C4-2B (cell line): Measurements from ENCODE around the gene KRT4.
"Not testable (repeated sequence)": the region's sequence is repeated elsewhere in the genome, so short reads cannot be mapped to it uniquely, and the experiment has no call there.

Source experiments
- H3K27ac ChIP-seq: fragments of 450-650 bp; 2 replicates; pipeline ENCODE4 v1.5.1; 2017
- ZFX ChIP-seq: fragments of 450-650 bp; IDR thresholded peaks from 2 replicates; pipeline ENCODE4 v1.6.1; 2017
- TF ChIP-seq, protein P1 (sequence below): fragments of 450-650 bp; conservative IDR thresholded peaks from 2 replicates; pipeline ENCODE4 v1.5.1; 2017; ENCODE audit warnings: mild to moderate bottlenecking

Gene KRT4

DNA sequence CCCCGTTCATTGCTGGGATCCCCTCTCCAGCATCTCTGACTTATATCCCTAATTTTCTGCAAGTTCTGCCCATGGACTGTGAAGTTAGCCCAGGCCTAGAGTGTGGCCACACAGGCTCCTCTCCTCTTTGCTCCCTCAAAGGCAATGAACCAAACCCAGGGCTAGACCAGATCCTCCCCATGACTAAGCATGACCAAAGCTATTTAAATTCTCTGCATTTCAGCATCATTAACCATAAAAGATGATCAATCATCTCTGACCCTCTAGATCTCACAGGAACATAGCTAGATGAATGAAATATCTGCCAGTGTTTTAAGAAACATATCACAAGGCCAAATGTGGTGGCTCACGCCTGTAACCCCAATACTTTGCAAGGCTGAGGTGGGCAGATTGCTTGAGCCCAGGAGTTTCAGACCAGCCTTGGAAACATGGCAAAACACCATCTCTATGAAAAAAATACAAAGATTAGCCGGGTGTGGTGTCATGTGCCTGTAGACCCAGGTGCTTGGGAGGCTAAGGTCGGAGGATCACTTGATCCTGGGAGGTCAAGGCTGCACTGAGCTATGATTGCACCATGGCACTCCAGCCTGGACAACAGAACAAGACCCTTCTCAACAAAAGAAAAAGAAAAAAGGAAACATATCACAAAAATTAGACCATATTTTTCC lies 15.8 kb downstream of the KRT4 start:
- no peak overlapping the region for H3K27ac ChIP-seq
- TF ChIP-seq ZFX = no peak

DNA sequence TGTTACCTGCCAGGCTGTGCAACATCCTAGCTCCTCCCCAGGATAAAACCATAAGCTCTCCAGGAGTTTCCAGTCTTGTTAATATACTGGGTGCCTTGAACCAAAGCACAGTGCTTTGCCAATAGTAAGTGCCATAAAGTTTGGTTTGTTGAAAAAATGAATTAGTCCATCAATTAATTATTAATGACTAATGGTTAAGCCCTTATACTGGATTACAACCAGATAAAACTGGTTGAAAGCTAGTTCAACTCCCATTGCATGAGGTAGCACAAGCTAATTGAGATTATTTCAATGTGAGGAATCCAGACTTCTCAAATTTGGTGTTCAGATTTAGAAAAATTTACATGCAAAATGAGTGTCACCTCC lies 16.4 kb downstream of the KRT4 start:
- TF ChIP-seq, protein P1, sequence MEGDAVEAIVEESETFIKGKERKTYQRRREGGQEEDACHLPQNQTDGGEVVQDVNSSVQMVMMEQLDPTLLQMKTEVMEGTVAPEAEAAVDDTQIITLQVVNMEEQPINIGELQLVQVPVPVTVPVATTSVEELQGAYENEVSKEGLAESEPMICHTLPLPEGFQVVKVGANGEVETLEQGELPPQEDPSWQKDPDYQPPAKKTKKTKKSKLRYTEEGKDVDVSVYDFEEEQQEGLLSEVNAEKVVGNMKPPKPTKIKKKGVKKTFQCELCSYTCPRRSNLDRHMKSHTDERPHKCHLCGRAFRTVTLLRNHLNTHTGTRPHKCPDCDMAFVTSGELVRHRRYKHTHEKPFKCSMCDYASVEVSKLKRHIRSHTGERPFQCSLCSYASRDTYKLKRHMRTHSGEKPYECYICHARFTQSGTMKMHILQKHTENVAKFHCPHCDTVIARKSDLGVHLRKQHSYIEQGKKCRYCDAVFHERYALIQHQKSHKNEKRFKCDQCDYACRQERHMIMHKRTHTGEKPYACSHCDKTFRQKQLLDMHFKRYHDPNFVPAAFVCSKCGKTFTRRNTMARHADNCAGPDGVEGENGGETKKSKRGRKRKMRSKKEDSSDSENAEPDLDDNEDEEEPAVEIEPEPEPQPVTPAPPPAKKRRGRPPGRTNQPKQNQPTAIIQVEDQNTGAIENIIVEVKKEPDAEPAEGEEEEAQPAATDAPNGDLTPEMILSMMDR = no peak
- TF ChIP-seq ZFX = no peak
- H3K27ac ChIP-seq = no peak overlapping the region

DNA sequence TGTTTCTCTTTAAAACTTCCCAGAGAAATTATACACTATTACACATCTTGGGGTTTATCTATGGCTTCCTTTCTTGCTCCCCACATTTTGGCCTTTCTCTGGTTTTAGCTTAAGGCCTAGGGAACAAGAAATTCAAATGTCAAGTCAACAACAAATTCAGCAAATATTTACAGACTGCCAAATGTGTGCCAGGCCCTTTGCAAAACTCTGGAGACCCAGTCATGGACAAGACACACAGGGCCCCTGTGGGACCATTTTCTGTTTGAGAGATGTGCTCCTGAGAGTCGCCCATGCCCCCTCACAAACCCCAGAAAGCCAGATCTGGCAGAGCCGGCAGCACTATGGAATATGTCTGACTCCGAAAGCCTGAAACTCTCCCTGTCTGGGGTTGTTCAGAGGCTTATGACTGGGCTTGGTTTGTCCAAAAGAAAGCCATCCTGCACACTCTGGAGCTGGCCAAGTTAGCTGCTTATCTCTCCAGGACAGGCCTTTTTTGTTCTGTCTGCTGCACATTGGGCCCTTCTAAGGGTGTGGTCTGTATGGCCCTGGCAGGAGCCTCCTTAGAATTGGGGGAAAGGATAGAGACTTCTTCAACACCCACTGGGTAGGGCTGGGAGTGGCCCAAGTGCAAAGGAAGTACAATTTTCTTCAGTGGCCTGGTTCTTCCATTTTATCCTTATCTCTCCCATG lies 16.9 kb downstream of the KRT4 start:
- H3K27ac ChIP-seq = no peak overlapping the region
- TF ChIP-seq, protein P1 = no peak
- TF ChIP-seq ZFX = no peak

DNA sequence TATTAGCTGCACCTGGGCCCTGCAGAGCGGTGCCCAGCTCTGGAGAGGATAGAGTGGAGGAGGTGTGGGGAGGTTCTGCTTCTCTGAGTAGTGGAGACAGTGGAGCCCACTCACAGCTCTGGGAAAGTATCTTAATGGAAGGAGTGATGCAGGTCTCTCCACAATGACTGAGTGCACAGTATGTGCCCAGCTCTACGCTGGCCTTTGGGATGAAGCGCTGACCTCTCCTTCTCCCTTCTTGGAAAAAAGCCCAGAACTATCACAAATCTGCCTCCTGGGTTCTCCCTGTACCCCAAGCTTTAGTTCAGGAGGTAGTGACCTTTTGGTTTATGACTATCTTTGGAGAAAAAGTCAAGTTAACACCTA lies 17.5 kb downstream of the KRT4 start:
- no peak overlapping the region for H3K27ac ChIP-seq
- TF ChIP-seq, protein P1 = no peak
- TF ChIP-seq ZFX = no peak

DNA sequence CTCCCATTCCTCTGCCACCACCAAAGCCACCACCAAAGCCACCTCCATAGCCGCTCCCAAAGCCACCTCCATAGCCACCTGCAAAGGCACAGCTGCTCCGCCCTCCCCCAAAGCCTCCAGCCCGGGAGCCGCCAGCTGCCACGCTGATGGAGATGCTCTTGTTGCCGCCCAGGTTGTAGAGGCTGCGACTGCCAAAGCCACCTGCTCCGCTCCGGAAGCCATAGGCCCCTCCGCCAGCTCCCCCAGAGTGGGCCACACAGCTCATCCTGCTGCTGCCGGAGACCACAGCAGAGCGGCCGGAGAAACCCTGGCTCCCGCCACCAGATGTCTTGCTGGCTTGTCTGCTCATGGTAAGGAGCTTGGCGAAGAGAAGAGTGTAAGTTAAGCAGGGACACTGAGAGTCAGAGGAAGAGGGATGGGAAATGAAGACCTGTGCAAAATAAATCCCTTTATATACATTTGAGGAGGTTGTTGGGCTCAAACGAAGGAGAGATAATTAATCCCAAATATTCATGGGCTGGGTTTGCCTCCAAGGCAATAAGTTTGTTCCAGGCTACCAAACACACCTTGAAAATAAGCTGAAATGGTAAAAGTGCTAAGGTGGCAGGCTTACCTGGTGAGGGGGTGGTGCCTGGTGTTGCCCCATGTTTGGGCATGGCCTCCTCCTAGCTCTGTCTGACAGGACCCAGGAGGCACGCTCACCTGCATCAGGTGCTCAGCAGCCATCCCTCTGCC lies 18.1 kb downstream of the KRT4 start, which contains the start of gene KRT3:
Gene KRT3 (minus strand): TSS at position 424 of the 735 bp plus-strand sequence. CDS start 75 bp downstream, at position 349.
- TF ChIP-seq, protein P1 = no peak
- no peak for TF ChIP-seq ZFX
- no peak within 1 kb of the TSS for H3K27ac ChIP-seq

DNA sequence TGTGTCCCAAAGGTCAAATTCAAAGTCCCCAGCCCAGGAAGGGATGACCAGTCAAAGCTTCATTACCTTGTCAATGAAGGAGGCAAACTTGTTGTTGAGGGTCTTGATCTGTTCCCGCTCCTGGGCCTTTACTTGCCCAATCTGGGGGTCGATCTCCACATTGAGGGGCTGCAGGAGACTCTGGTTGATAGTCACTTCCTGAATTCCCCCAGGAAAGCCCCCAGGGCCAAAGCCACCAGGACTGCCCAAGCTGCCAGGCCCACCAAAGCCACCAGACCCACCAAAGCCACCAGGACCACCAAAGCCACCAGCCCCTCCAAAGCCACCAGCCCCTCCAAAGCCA lies 18.6 kb downstream of the KRT4 start:
- not testable (repeated sequence) for H3K27ac ChIP-seq

DNA sequence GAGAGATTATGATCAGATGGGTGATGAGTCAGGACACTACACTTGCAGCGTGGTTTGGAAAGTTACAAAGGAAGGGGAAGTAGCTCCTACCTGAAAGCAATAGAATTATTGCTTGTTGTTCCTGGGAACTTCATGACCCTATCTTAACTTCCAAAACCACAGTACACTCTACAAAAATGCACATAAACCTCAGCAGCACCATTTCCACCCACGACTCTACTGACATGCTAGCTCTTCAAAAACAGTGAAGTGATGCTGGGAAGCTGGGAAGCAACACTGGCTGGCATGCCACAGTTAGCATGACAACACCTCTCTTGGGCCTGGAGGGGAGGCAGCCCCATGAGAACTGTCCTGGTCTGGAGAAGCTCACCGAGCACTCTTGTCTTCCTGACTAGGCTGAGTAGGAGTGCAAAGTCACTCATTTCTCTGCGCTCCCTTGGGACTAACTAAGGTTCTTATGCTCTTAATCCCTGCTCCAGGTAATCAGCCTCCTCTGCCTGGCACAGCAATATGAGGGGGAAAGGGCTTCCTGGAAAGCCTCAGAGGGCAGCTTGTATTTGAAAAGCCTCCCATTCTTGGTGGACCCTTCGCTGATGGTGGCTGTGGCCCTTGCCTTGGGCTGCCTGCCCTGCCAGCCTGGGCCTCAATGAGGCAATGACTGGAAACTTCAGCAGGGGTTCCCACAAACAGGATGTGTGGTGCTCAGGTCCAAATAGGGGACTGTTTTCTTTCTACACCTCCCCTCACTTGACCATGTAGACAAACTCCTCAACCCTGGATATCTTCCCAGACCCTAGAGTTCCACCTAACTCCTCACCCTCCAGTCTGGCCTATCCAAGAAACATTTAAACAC lies 19.2 kb downstream of the KRT4 start:
- H3K27ac ChIP-seq = no peak overlapping the region
- no peak for TF ChIP-seq ZFX
- TF ChIP-seq, protein P1 = no peak
